ENCODE results near the gene ARHGEF10L.
"Not testable (repeated sequence)": the region's sequence is repeated elsewhere in the genome, so short reads cannot be mapped to it uniquely, and the experiment has no call there.

The ARHGEF10L gene

GRCh38 chr1:17615157-17615556, 75.7 kb downstream of the ARHGEF10L start:
- no peak for DNase-seq

- no peak for DNase-seq
Observed at GRCh38 chr1:17615959-17616358, 76.5 kb downstream of the ARHGEF10L start.

GRCh38 chr1:17616731-17617279, 77.3 kb downstream of the ARHGEF10L start:
- no peak for DNase-seq

- no peak for DNase-seq
Observed at GRCh38 chr1:17617787-17618557, 78.5 kb downstream of the ARHGEF10L start.

GRCh38 chr1:17618558-17619247, 79.2 kb downstream of the ARHGEF10L start:
- no peak for DNase-seq

GRCh38 chr1:17620448-17620847, 81.0 kb downstream of the ARHGEF10L start:
- DNase-seq = no peak

- no peak for DNase-seq
Observed at GRCh38 chr1:17621691-17622090, 82.2 kb downstream of the ARHGEF10L start.

- no peak for DNase-seq
Observed at GRCh38 chr1:17622823-17623222, 83.3 kb downstream of the ARHGEF10L start.

GRCh38 chr1:17624611-17625233, 85.2 kb downstream of the ARHGEF10L start:
- no peak for DNase-seq

GRCh38 chr1:17627239-17628052, 87.9 kb downstream of the ARHGEF10L start:
- no peak for DNase-seq

GRCh38 chr1:17629046-17629445, 89.5 kb downstream of the ARHGEF10L start:
- not testable (repeated sequence) for DNase-seq

- DNase-seq = no peak
Observed at GRCh38 chr1:17629460-17629859, 90.0 kb downstream of the ARHGEF10L start.

- DNase-seq = no peak
Observed at GRCh38 chr1:17630048-17630830, 90.7 kb downstream of the ARHGEF10L start.

GRCh38 chr1:17630986-17631385, 91.5 kb downstream of the ARHGEF10L start:
- no peak for DNase-seq

GRCh38 chr1:17631410-17631809, 91.9 kb downstream of the ARHGEF10L start:
- DNase-seq = no peak

GRCh38 chr1:17632106-17632505, 92.6 kb downstream of the ARHGEF10L start:
- no peak for DNase-seq

- no peak for DNase-seq
Observed at GRCh38 chr1:17632541-17633184, 93.2 kb downstream of the ARHGEF10L start.

GRCh38 chr1:17633654-17634053, 94.2 kb downstream of the ARHGEF10L start:
- DNase-seq = no peak

- no peak for DNase-seq
Observed at GRCh38 chr1:17635276-17635675, 95.8 kb downstream of the ARHGEF10L start.

GRCh38 chr1:17635811-17636210, 96.3 kb downstream of the ARHGEF10L start:
- DNase-seq = no peak

- no peak for DNase-seq
Observed at GRCh38 chr1:17636612-17637011, 97.1 kb downstream of the ARHGEF10L start.
